Spleen (tissue), 11 donors: ENCODE data around the gene IFNE. TPM values are rescaled to one million over a fixed set of nuclear protein-coding genes. Genes with fewer than 3 reads are reported as not detected.
"Not testable (repeated sequence)": the region's sequence is repeated elsewhere in the genome, so short reads cannot be mapped to it uniquely, and the experiment has no call there.

Source experiments
- DNase-seq: peaks from one replicate; pipeline ENCODE4 v3.0.0-alpha.2; 2020
- H3K27ac ChIP-seq, 8 donors: fragments of 200-600 bp; sonication (generic) in 7 of 8; 1 replicate in 4 of 8; 2 replicates in 4 of 8; pipeline versions ENCODE4 v1.5.0 to v1.8.0; 2016 to 2021; ENCODE audit warnings: inconsistent platforms in 4 of 8, mild to moderate bottlenecking in 4 of 8, moderate library complexity in 1 of 8
- H3K27me3 ChIP-seq, 7 donors: fragments of 200-600 bp; sonication (generic) in 6 of 7; replicated peaks in 1 of 7; 1 replicate in 4 of 7; 2 replicates in 3 of 7; pipeline versions ENCODE4 v1.5.0 to v1.8.0; 2016 to 2021; ENCODE audit warnings: inconsistent platforms in 3 of 7, mild to moderate bottlenecking in 1 of 7
- H3K36me3 ChIP-seq, 6 donors: fragments of 200-600 bp; sonication (generic) in 5 of 6; 1 replicate in 4 of 6; 2 replicates in 2 of 6; pipeline versions ENCODE4 v1.5.0 to v1.8.0; 2016 to 2021; ENCODE audit warnings: inconsistent platforms in 2 of 6
- H3K4me1 ChIP-seq, 6 donors: fragments of 200-600 bp; sonication (generic) in 5 of 6; 1 replicate in 3 of 6; 2 replicates in 3 of 6; pipeline versions ENCODE4 v1.5.0 to v1.8.0; 2016 to 2021; ENCODE audit warnings: inconsistent platforms in 3 of 6
- H3K4me3 ChIP-seq, 8 donors: fragments of 200-600 bp; sonication (generic) in 7 of 8; 1 replicate in 4 of 8; 2 replicates in 4 of 8; pipeline versions ENCODE4 v1.5.0 to v1.8.0; 2016 to 2021; ENCODE audit warnings: inconsistent platforms in 4 of 8, mild to moderate bottlenecking in 4 of 8, moderate library complexity in 2 of 8
- H3K9me3 ChIP-seq, 8 donors: fragments of 200-600 bp; sonication (generic) in 7 of 8; 1 replicate in 4 of 8; 2 replicates in 4 of 8; pipeline versions ENCODE4 v1.5.0 to v1.8.0; 2016 to 2021; ENCODE audit warnings: inconsistent platforms in 4 of 8
- CTCF ChIP-seq, 11 experiments: fragments of 200-600 bp in 7 of 11; fragments of 450-650 bp in 4 of 11; sonication (generic) in 4 of 11; IDR thresholded peaks in 8 of 11; conservative IDR thresholded peaks in 3 of 11; 1 replicate in 7 of 11; 2 replicates in 4 of 11; pipeline versions ENCODE4 v1.4.0 to v1.8.0; 2016 to 2021; ENCODE audit warnings: antibody characterized with exemption in 11 of 11, inconsistent platforms in 4 of 11, mild to moderate bottlenecking in 1 of 11
- POLR2A ChIP-seq, 3 donors: fragments of 450-650 bp; IDR thresholded peaks; one replicate each; pipeline ENCODE4 v1.5.1; 2017; ENCODE audit warnings: antibody characterized with exemption in 3 of 3, mild to moderate bottlenecking in 1 of 3
- POLR2AphosphoS5 ChIP-seq, 3 donors: sonication (generic); formaldehyde crosslinking; IDR thresholded peaks; one replicate each; pipeline ENCODE4 v1.5.1; 2017; ENCODE audit warnings: antibody characterized with exemption in 3 of 3
- WGBS, 5 donors: extraction: QIAGEN DNeasy Blood & Tissue Kit in 3 of 5; methylation state at CpG; one replicate each; pipeline versions ENCODE4 v1.1.5 to v1.1.7; 2013 to 2018; 5-methylcytosine and 5-hydroxymethylcytosine counted together
- intact Hi-C: fragments of 100-400 bp; cut with DNase I; formaldehyde crosslinking; loops from one replicate; pipeline ENCODE4 v1.15.0; 2023; ENCODE audit warnings: low total_unique reads
- polyA plus RNA-seq, 3 donors: library from polyadenylated mRNA; stranded (reverse); fragments of 200-250 nt; gene quantifications; one replicate each; pipeline ENCODE4 v1.2.1, GENCODE V29; 2013
- total RNA-seq, 7 donors: library from RNA; depleted of rRNA in 3 of 7; stranded (reverse); fragments of >200 nt in 3 of 7; fragmentation: NEBNext Ultra II Directional in 4 of 7; extraction: Animal tissue kit (Norgen Biotek cat#: 25700) in 4 of 7; gene quantifications; one replicate each; pipeline versions ENCODE4 v1.1.0 to v1.2.1, GENCODE V29; 2016 to 2021
- donor health status: healthy with polysubstance abuse.
- donor health status: DM: no; HTN: no; CAD: no; lungs with moderate emphysema.
- donor health status: DM: no; HTN: no; CAD: no.
- donor health status: Bipolar disorder and iron deficiency.
- donor health status: healthy.
- donor health status: DM: no; HTN: no; CAD: no.
- donor health status: DM: yes; HTN: yes; CAD: no.

IFNE gene
- total and polyA plus RNA-seq, 10 donors: 0.11 to 0.12 TPM; not detected in 8

- Histone ChIP-seq H3K4me3 (no peak overlapping the region), H3K4me1 (no peaks in the 10 kb centered on the region), H3K36me3 (no peaks in the 10 kb centered on the region), H3K9me3 (peaks cover 0 to 4% (median 0%) of the 10 kb centered on the region in 8 donors), H3K27ac (no peak overlapping the region), H3K27me3 (peaks cover 0 to 13% (median 0%) of the 10 kb centered on the region in 7 donors)
- intact Hi-C loops: loop anchor here (10.0 kb wide), 1 partner anchor 141 kb away; no protein-coding TSS in a partner anchor
- no peak for TF ChIP-seq POLR2A (IDR thresholded peaks at IDR 0.05)
- TF ChIP-seq CTCF (IDR thresholded peaks at IDR 0.05 in 8 of 11, conservative IDR thresholded peaks at IDR 0.05 in 3 of 11): peak; percentile 30 to 72 (median 61)
- DNase-seq: no peak
These were observed 26.8 kb downstream of the IFNE start for GRCh38 chr9:21455320-21455719.

GRCh38 chr9:21454149-21454548 is 28.0 kb downstream of the IFNE start:
- TF ChIP-seq POLR2AphosphoS5 (IDR thresholded peaks at IDR 0.05) (no peak), CTCF (IDR thresholded peaks at IDR 0.05 in 8 of 11, conservative IDR thresholded peaks at IDR 0.05 in 3 of 11) (no peak), POLR2A (IDR thresholded peaks at IDR 0.05) (no peak)
- H3K9me3 ChIP-seq: peaks cover 0 to 4% (median 0%) of the 10 kb centered on the region in 8 donors
- H3K36me3 ChIP-seq: no peaks in the 10 kb centered on the region
- 81 to 91% (median 85%) methylated on average over 2 of the region's 2 CpGs for WGBS, 5 donors
- no peak overlapping the region for H3K27ac ChIP-seq
- no peak overlapping the region for H3K4me3 ChIP-seq
- peaks cover 0 to 19% (median 0%) of the 10 kb centered on the region in 7 donors for H3K27me3 ChIP-seq
- no peak for DNase-seq
- intact Hi-C loops: loop anchor here (10.0 kb wide), 1 partner anchor 139 kb away; no protein-coding TSS in a partner anchor
- H3K4me1 ChIP-seq: no peaks in the 10 kb centered on the region

DNA sequence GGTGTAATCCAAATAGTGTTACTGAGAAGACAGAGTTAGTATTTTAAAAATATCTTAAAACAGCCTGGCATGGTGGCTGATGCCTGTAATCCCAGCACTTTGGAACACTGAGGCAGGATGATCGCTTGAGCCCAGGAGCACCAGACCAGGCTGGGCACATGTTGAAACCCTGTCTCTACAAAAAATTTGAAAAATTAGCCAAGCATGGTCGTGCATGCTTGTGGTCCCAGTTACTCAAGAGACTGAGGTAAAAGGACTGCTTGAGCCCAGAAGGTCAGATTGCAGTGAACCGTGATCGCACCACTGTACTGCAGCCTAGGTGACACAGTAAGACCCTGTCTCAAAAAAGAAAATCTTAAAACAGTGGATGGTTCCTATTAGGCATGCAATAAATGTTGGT is 29.4 kb downstream of the IFNE start:
- Histone ChIP-seq H3K36me3 (no peaks in the 10 kb centered on the region), H3K4me3 (no peak overlapping the region), H3K27me3 (peaks cover 0 to 30% (median 0%) of the 10 kb centered on the region in 7 donors), H3K27ac (no peak overlapping the region), H3K4me1 (no peaks in the 10 kb centered on the region), H3K9me3 (no peaks in the 10 kb centered on the region)
- 75 to 88% (median 78%) methylated on average over 4 of the region's 4 CpGs for WGBS, 5 donors
- intact Hi-C loops: loop anchor here (10.0 kb wide), 1 partner anchor 138 kb away; no protein-coding TSS in a partner anchor
- DNase-seq: no peak
- TF ChIP-seq CTCF (IDR thresholded peaks at IDR 0.05 in 8 of 11, conservative IDR thresholded peaks at IDR 0.05 in 3 of 11): no peak
- no peak for TF ChIP-seq POLR2A (IDR thresholded peaks at IDR 0.05)
- no peak for TF ChIP-seq POLR2AphosphoS5 (IDR thresholded peaks at IDR 0.05)

DNA sequence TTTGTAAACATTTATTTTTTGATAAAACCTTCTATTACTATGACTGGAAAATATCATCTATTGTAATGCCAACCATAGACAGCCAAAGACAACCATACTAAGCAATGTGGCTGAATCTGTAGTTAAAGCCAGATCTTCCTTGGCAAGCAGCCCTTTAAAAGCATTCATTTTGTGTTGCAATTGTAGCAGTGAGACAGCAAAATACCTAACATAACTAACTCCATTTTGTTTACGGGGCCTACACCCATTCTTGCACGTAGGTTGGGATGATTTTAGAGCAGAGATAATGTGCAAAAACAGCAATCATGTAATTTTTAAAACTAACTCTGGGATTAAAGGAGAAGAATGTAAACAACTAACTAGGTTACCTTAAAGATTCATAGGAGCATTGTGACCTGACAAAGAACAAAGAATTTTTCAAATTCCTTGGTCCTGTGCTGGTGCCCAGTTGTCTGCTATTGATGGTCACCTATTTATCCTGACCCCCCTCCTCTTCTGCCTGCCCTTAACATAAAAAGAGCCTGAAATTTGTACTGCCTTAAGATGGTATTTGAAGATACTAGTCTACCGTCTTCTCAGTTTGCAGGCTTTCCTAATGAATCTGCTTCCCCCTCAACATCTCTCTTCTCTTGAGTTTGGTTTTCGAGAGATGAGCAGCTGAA is 31.2 kb downstream of the IFNE start:
- Histone ChIP-seq H3K36me3 (no peaks in the 10 kb centered on the region), H3K27ac (no peak overlapping the region), H3K9me3 (no peaks in the 10 kb centered on the region), H3K4me1 (no peaks in the 10 kb centered on the region), H3K27me3 (peaks cover 0 to 30% (median 0%) of the 10 kb centered on the region in 7 donors), H3K4me3 (no peak overlapping the region)
- WGBS, 5 donors: 81 to 90% (median 82%) methylated on average over 4 of the region's 4 CpGs
- TF ChIP-seq CTCF (IDR thresholded peaks at IDR 0.05 in 8 of 11, conservative IDR thresholded peaks at IDR 0.05 in 3 of 11) (no peak), POLR2AphosphoS5 (IDR thresholded peaks at IDR 0.05) (no peak), POLR2A (IDR thresholded peaks at IDR 0.05) (no peak)
- DNase-seq: no peak
- intact Hi-C loops: loop anchor here (10.0 kb wide), 1 partner anchor 136 kb away; no protein-coding TSS in a partner anchor

GRCh38 chr9:21449312-21449711 is 32.8 kb downstream of the IFNE start:
- intact Hi-C loops, H3K4me1 ChIP-seq, H3K36me3 ChIP-seq, H3K9me3 ChIP-seq, H3K27ac ChIP-seq, H3K4me3 ChIP-seq, DNase-seq: not testable (repeated sequence)
- WGBS, 5 donors: 81 to 93% (median 85%) methylated on average over 5 of the region's 5 CpGs
- peaks cover 0 to 25% (median 0%) of the 10 kb centered on the region in 7 donors for H3K27me3 ChIP-seq
